Stimulated activated CD4-positive, alpha-beta T cell treated with anti-CD3 and anti-CD28 coated beads, Interleukin-4, amount 100 ng/mL, for 24 hours (primary cell): ENCODE measurements around the gene CTDNEP1.

Experiments
- DNase-seq: peaks from one replicate; pipeline ENCODE4 v3.0.0-alpha.2; 2020

Gene CTDNEP1

GRCh38 chr17:7279448-7279847 lies 27.9 kb upstream of the CTDNEP1 start:
- no peak for DNase-seq

GRCh38 chr17:7266784-7267183 lies 15.2 kb upstream of the CTDNEP1 start:
- no peak for DNase-seq

GRCh38 chr17:7263801-7264078 lies 12.2 kb upstream of the CTDNEP1 start:
- DNase-seq, result no peak

- no peak for DNase-seq
Measured at GRCh38 chr17:7262935-7263800, 11.6 kb upstream of the CTDNEP1 start.

GRCh38 chr17:7262192-7262934 lies 10.8 kb upstream of the CTDNEP1 start, which contains the start of gene CLDN7:
Gene CLDN7 (minus strand): TSS chr17:7262478. CDS start chr17:7262043, 435 bp downstream.
- DNase-seq, result no peak

- no peak for DNase-seq
Measured at GRCh38 chr17:7261379-7262191, 10.1 kb upstream of the CTDNEP1 start.

GRCh38 chr17:7260651-7261378 lies 9.3 kb upstream of the CTDNEP1 start:
- DNase-seq, result peak; percentile 33

- DNase-seq, result no peak
Measured at GRCh38 chr17:7260151-7260550, 8.6 kb upstream of the CTDNEP1 start.

GRCh38 chr17:7259555-7259889 lies 8.0 kb upstream of the CTDNEP1 start:
- DNase-seq, result no peak

GRCh38 chr17:7258731-7259554 lies 7.4 kb upstream of the CTDNEP1 start:
- no peak for DNase-seq

GRCh38 chr17:7256766-7257456 lies 5.4 kb upstream of the CTDNEP1 start:
- DNase-seq, result no peak

- no peak for DNase-seq
Measured at GRCh38 chr17:7254511-7254910, 3.0 kb upstream of the CTDNEP1 start.

GRCh38 chr17:7253082-7253481 lies 1.5 kb upstream of the CTDNEP1 start:
- DNase-seq, result no peak

GRCh38 chr17:7252176-7253043 lies 876 bp upstream of the CTDNEP1 start, which contains the start of gene ELP5:
Gene ELP5 (plus strand): TSS chr17:7252215. CDS start chr17:7252551, 336 bp downstream.
- DNase-seq, result peak; percentile 89

- DNase-seq, result no peak
Measured at GRCh38 chr17:7250695-7251627, 573 bp downstream of the CTDNEP1 start.

GRCh38 chr17:7249830-7250229 lies 1.7 kb downstream of the CTDNEP1 start:
- no peak for DNase-seq

GRCh38 chr17:7249214-7249613 lies 2.3 kb downstream of the CTDNEP1 start:
- no peak for DNase-seq

GRCh38 chr17:7248796-7249195 lies 2.7 kb downstream of the CTDNEP1 start:
- DNase-seq, result no peak

GRCh38 chr17:7246779-7247178 lies 4.8 kb downstream of the CTDNEP1 start:
- DNase-seq, result no peak
